Measurements from ENCODE around the gene PRPF38B.
"Not testable (repeated sequence)": the region's sequence is repeated elsewhere in the genome, so short reads cannot be mapped to it uniquely, and the experiment has no call there.

Gene PRPF38B

GRCh38 chr1:108691942-108692723, at the start of gene PRPF38B:
TSS of gene PRPF38B (plus strand) at chr1:108692310. CDS start at chr1:108692592, 282 bp downstream.
- FAIRE-seq = peak; percentile 92
- DNase-seq (ENCODE audit: insufficient read length, low spot score) = peak; percentile 75

GRCh38 chr1:108643492-108644335, 48.4 kb upstream of the PRPF38B start:
- peak; percentile 48 for FAIRE-seq
- peak; percentile 38 for DNase-seq (ENCODE audit: insufficient read length, low spot score)

- FAIRE-seq (no peak), DNase-seq (ENCODE audit: insufficient read length, low spot score) (no peak)
Observed at GRCh38 chr1:108644984-108645383, 47.1 kb upstream of the PRPF38B start.

- FAIRE-seq (no peak), DNase-seq (ENCODE audit: insufficient read length, low spot score) (no peak)
Observed at GRCh38 chr1:108645564-108646184, 46.4 kb upstream of the PRPF38B start.

- FAIRE-seq = no peak
Observed at GRCh38 chr1:108646265-108646647, 45.9 kb upstream of the PRPF38B start.

GRCh38 chr1:108646648-108647269, 45.4 kb upstream of the PRPF38B start:
- DNase-seq (ENCODE audit: insufficient read length, low spot score) = no peak
- no peak for FAIRE-seq

More at GRCh38 chr1:108646265-108646647, 45.9 kb upstream of the PRPF38B start:
- no peak for DNase-seq (ENCODE audit: insufficient read length, low spot score)

GRCh38 chr1:108653431-108654105, 38.5 kb upstream of the PRPF38B start:
- DNase-seq (ENCODE audit: insufficient read length, low spot score) (no peak), FAIRE-seq (no peak)

GRCh38 chr1:108657356-108658080, 34.6 kb upstream of the PRPF38B start:
- no peak for DNase-seq (ENCODE audit: insufficient read length, low spot score)
- no peak for FAIRE-seq

- no peak for FAIRE-seq
- peak; percentile 64 for DNase-seq (ENCODE audit: insufficient read length, low spot score)
Observed at GRCh38 chr1:108661030-108661609, 31.0 kb upstream of the PRPF38B start, which contains the start of gene HENMT1. TSS of gene HENMT1 (minus strand) at chr1:108661093. CDS start at chr1:108659884, 1,209 bp downstream.

- DNase-seq (ENCODE audit: insufficient read length, low spot score) = no peak
- FAIRE-seq = no peak
Observed at GRCh38 chr1:108663074-108663473, 29.0 kb upstream of the PRPF38B start.

GRCh38 chr1:108664481-108664880, 27.6 kb upstream of the PRPF38B start:
- FAIRE-seq (no peak), DNase-seq (ENCODE audit: insufficient read length, low spot score) (no peak)

- DNase-seq (ENCODE audit: insufficient read length, low spot score) (no peak), FAIRE-seq (no peak)
Observed at GRCh38 chr1:108665067-108665466, 27.0 kb upstream of the PRPF38B start.

- no peak for FAIRE-seq
- no peak for DNase-seq (ENCODE audit: insufficient read length, low spot score)
Observed at GRCh38 chr1:108665771-108666170, 26.3 kb upstream of the PRPF38B start.

GRCh38 chr1:108667422-108667821, 24.7 kb upstream of the PRPF38B start:
- FAIRE-seq; DNase-seq (ENCODE audit: insufficient read length, low spot score): not testable (repeated sequence)

- no peak for FAIRE-seq
- DNase-seq (ENCODE audit: insufficient read length, low spot score) = no peak
Observed at GRCh38 chr1:108668777-108669176, 23.3 kb upstream of the PRPF38B start.

GRCh38 chr1:108669679-108670078, 22.4 kb upstream of the PRPF38B start:
- FAIRE-seq = no peak

GRCh38 chr1:108670131-108670773, 21.9 kb upstream of the PRPF38B start:
- no peak for FAIRE-seq

More at GRCh38 chr1:108669679-108670078, 22.4 kb upstream of the PRPF38B start:
- no peak for DNase-seq (ENCODE audit: insufficient read length, low spot score)

GRCh38 chr1:108671143-108671542, 21.0 kb upstream of the PRPF38B start:
- DNase-seq (ENCODE audit: insufficient read length, low spot score) = no peak
- FAIRE-seq = no peak

More at GRCh38 chr1:108670131-108670773, 21.9 kb upstream of the PRPF38B start:
- no peak for DNase-seq (ENCODE audit: insufficient read length, low spot score)
